Esophagus squamous epithelium (tissue), 5 donors: Measurements from ENCODE around the gene DFFA. TPM values are rescaled to one million over a fixed set of nuclear protein-coding genes. Genes with fewer than 3 reads are reported as not detected.

ENCODE experiments used
- DNase-seq: peaks from one replicate; lab custom pipeline; 2025; lab: John Stamatoyannopoulos, UW
- H3K27ac ChIP-seq, 4 donors: fragments of 200-600 bp; sonication (generic); one replicate each; pipeline ENCODE4 v1.5.1; 2016 to 2019; ENCODE audit warnings: mild to moderate bottlenecking in 1 of 4
- H3K27me3 ChIP-seq, 4 donors: fragments of 200-600 bp; sonication (generic); 1 replicate in 3 of 4; 2 replicates in 1 of 4; pipeline versions ENCODE4 v1.5.1 to v1.6.0; 2017 to 2021; ENCODE audit warnings: antibody characterized with exemption in 1 of 4
- H3K36me3 ChIP-seq, 3 donors: fragments of 200-600 bp; sonication (generic); one replicate each; pipeline ENCODE4 v1.5.1; 2016 to 2019
- H3K4me1 ChIP-seq, 3 donors: fragments of 200-600 bp; sonication (generic); one replicate each; pipeline ENCODE4 v1.5.1; 2017 to 2019
- H3K4me3 ChIP-seq, 4 donors: fragments of 200-600 bp; sonication (generic); 1 replicate in 3 of 4; 2 replicates in 1 of 4; pipeline ENCODE4 v1.5.1; 2016 to 2019; ENCODE audit warnings: mild to moderate bottlenecking in 2 of 4, moderate library complexity in 1 of 4
- H3K9me3 ChIP-seq, 3 donors: fragments of 200-600 bp; sonication (generic); one replicate each; pipeline ENCODE4 v1.5.1; 2016 to 2019
- CTCF ChIP-seq, 6 experiments: fragments of 450-650 bp in 4 of 6; fragments of 200-600 bp in 2 of 6; sonication (generic) in 2 of 6; IDR thresholded peaks; one replicate each; pipeline ENCODE4 v1.5.1; 2016 to 2019; ENCODE audit warnings: antibody characterized with exemption in 6 of 6, mild to moderate bottlenecking in 4 of 6, moderate library complexity in 4 of 6
- POLR2A ChIP-seq, 4 donors: fragments of 450-650 bp; IDR thresholded peaks; one replicate each; pipeline ENCODE4 v1.6.1; 2017; ENCODE audit warnings: antibody characterized with exemption in 4 of 4, mild to moderate bottlenecking in 4 of 4, moderate library complexity in 3 of 4
- WGBS, 2 donors: methylation state at CpG; one replicate each; pipeline ENCODE4 v1.1.5; 2018; 5-methylcytosine and 5-hydroxymethylcytosine counted together
- intact Hi-C: fragments of 100-400 bp; cut with DNase I; formaldehyde crosslinking; loops from one replicate; pipeline ENCODE4 v1.15.0; 2022
- total RNA-seq, 4 donors: library from RNA; depleted of rRNA; stranded (reverse); fragments of >200 nt; gene quantifications; one replicate each; pipeline ENCODE4 v1.1.0, GENCODE V29; 2016
- donor health status: DM: yes; HTN: yes; CAD: no.

Gene DFFA
- total RNA-seq, result 10 to 100 TPM; 14.9 to 40.4 (median 26.0) TPM

GRCh38 chr1:10472220-10473144 is at the start of gene DFFA:
DFFA (minus strand) TSS chr1:10472529; CDS start chr1:10472458, 71 bp downstream.
- no peaks in the 10 kb centered on the region for H3K9me3 ChIP-seq

GRCh38 chr1:10521537-10522157 is 49.3 kb upstream of the DFFA start:
- WGBS, 2 donors, result 82 to 90% methylated on average over 8 of the region's 8 CpGs
- Histone ChIP-seq H3K36me3 (peaks cover 0 to 9% (median 0%) of the 10 kb centered on the region in 3 donors), H3K4me1 (peaks cover 10 to 46% (median 14%) of the 10 kb centered on the region in 3 donors), H3K9me3 (no peaks in the 10 kb centered on the region), H3K4me3 (no peak overlapping the region), H3K27ac (peak overlapping the region in 2 of 4 donors; percentile 28 to 53), H3K27me3 (no peaks in the 10 kb centered on the region)
- no peak for TF ChIP-seq POLR2A (IDR thresholded peaks at IDR 0.05)
- TF ChIP-seq CTCF (IDR thresholded peaks at IDR 0.05), result no peak
- intact Hi-C loops, result no loop called here
- no peak for DNase-seq

More at GRCh38 chr1:10472220-10473144, at the start of gene DFFA:
- Histone ChIP-seq H3K36me3 (peaks cover 4 to 22% (median 6%) of the 10 kb centered on the region in 3 donors), H3K27me3 (no peaks in the 10 kb centered on the region), H3K4me1 (peaks cover 16 to 53% (median 23%) of the 10 kb centered on the region in 3 donors), H3K27ac (peak within 1 kb of the TSS; percentile 82 to 88 (median 86)), H3K4me3 (peak within 1 kb of the TSS; percentile 66 to 94 (median 82))
- WGBS, 2 donors, result 2% methylated on average over 30 to 32 of the region's 59 CpGs
- DNase-seq, result peak; percentile 64
- intact Hi-C loops, result no loop called here
- TF ChIP-seq CTCF (IDR thresholded peaks at IDR 0.05) (peak in 1 of 6 experiments; percentile 16), POLR2A (IDR thresholded peaks at IDR 0.05) (peak in 3 of 4 donors; percentile 12 to 74 (median 62))

- intact Hi-C loops, result no loop called here
- peaks cover 15 to 53% (median 21%) of the 10 kb centered on the region in 3 donors for H3K4me1 ChIP-seq
- no peak for DNase-seq
- H3K27ac ChIP-seq, result no peak overlapping the region
- no peaks in the 10 kb centered on the region for H3K27me3 ChIP-seq
- 100% methylated on average over 1 of the region's 1 CpG for WGBS, 2 donors
- H3K9me3 ChIP-seq, result no peaks in the 10 kb centered on the region
- peaks cover 0 to 9% (median 0%) of the 10 kb centered on the region in 3 donors for H3K36me3 ChIP-seq
- H3K4me3 ChIP-seq, result no peak overlapping the region
- TF ChIP-seq CTCF (IDR thresholded peaks at IDR 0.05), result no peak
- TF ChIP-seq POLR2A (IDR thresholded peaks at IDR 0.05), result no peak
Measured at GRCh38 chr1:10520952-10521351, 48.6 kb upstream of the DFFA start.

GRCh38 chr1:10520497-10520896 is 48.2 kb upstream of the DFFA start:
- H3K27me3 ChIP-seq, result no peaks in the 10 kb centered on the region
- peaks cover 15 to 57% (median 26%) of the 10 kb centered on the region in 3 donors for H3K4me1 ChIP-seq
- H3K36me3 ChIP-seq, result peaks cover 0 to 9% (median 0%) of the 10 kb centered on the region in 3 donors
- H3K9me3 ChIP-seq, result no peaks in the 10 kb centered on the region
- no peak overlapping the region for H3K27ac ChIP-seq
- H3K4me3 ChIP-seq, result no peak overlapping the region
- DNase-seq, result no peak
- TF ChIP-seq CTCF (IDR thresholded peaks at IDR 0.05) (no peak), POLR2A (IDR thresholded peaks at IDR 0.05) (no peak)
- WGBS, 2 donors, result 91 to 94% methylated on average over 6 of the region's 6 CpGs
- intact Hi-C loops, result no loop called here
